Glomerular endothelial cell (primary cell): ENCODE data around the gene MSL3. TPM values are rescaled to one million over a fixed set of nuclear protein-coding genes. Genes with fewer than 3 reads are reported as not detected.

ENCODE experiments used
- DNase-seq: peaks from one replicate; pipeline ENCODE4 v3.0.0-alpha.2; 2011; ENCODE audit warnings: low read depth, low spot score; ENCODE audit errors: extremely low read depth
- total RNA-seq: library from RNA; depleted of rRNA; stranded (reverse); fragments of >200 nt; gene quantifications from 2 replicates; pipeline ENCODE4 v1.2.3, GENCODE V29; 2015

MSL3 gene
- total RNA-seq, 1 donor from 2014 or later = 32.2 TPM

DNA sequence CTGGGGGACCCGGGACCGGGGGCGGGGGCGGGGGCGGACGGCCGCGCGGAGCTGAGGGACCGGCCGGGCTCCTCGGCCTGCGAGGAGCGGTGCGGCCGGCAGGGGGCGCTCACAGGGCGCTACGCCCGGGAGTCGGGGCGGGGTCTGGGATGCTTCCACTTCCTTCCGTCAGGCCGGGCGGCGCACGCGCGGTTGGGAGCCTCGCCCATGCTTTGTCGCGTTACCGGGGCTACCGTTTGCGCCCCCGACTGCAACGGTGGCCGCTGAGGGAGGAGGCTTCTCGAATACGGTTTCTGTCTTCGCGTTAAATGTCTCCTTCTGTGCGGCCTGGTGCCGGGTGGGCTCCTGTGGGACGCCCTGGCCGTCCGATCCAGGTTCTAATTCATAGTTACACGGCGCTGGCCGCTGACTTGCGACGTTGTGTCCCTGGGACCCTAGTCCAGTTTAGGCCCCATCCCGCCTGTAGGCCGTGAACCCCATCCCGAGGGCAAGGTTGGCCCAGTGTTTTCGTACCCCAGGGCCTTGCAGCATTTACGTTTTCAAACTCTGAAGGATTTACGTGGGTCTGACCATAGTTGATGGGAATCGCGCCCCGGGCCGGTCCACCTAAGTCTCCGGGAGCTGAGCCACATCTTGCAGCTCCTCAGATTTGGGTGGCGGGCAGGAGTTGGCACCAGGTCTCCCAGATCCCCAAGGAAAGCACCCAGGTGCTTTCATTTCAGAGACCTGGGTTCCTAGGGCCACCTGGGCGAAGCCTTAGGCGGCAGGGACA lies 549 bp downstream of the MSL3 start:
- DNase-seq = no peak

DNA sequence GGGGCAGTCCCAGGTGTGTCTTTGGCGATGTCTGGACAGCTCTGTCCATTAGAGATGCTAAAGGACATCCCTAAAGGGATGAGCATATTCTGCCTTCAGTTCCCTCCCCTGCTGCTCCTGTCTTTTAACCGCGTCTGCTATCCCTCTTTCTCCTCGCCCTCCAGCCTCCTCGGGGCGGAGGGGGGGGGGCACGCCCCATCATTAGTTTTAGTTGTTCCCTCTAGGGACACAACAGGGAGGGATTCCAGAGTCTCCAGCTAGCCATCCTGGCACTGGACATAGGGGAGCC lies 1.1 kb downstream of the MSL3 start:
- no peak for DNase-seq

DNA sequence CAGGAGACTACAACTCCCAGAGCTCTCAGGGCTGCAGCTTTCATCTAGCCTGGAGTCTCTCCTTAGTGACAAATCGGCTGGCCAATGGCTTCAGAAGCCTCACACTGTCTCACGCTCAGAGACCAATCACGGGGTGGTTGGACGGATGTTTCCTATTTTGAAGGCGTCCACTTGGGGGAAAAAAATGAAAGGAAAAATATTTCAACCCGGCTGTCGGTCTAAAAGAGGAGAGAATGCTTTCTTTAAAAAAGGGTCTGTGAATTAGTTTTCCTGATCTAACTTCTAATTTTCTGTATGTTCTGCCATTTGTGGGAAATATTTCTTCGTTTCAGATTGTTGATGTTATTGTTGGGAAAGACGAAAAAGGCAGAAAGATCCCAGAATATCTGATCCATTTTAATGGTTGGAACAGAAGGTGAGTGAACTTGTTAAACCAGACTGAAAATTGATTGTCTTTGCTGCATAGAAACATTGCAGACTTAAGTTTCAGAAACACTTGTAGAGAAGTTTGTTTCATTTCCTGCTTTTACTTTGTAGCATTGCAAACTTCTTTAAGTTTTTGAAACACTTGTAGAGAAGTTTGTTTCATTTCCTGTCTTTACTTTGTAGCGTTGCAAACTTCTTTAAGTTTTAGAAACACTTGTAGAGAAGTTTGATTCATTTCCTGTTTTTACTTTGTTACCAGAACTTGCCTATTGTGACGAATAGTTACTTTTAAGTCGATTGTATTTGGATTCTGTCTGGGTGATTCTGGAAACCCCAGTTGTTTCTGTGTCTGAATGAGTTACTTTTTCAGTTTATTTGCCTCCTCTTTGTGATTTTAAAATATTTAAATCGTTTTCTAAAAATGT lies 1.6 kb downstream of the MSL3 start:
- peak; percentile 65 for DNase-seq

DNA sequence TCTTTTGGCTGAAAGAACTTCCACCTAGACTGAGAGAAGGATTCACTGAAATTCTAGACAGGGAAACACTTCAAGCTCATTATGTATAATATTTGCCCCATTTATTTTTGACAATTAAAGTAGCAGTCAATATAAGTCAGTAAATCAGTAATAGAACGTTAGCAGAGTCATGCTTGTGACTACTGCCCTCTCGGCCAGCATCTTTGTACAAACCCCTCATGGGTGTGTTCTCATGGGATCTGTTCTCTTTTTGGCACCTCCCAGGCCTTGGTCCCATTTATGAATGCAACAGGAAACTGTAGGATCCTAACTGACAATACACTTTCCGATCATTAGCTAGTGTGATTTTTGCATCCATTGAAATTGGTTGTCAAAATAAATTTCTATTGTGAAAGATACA lies 2.9 kb downstream of the MSL3 start:
- no peak for DNase-seq

DNA sequence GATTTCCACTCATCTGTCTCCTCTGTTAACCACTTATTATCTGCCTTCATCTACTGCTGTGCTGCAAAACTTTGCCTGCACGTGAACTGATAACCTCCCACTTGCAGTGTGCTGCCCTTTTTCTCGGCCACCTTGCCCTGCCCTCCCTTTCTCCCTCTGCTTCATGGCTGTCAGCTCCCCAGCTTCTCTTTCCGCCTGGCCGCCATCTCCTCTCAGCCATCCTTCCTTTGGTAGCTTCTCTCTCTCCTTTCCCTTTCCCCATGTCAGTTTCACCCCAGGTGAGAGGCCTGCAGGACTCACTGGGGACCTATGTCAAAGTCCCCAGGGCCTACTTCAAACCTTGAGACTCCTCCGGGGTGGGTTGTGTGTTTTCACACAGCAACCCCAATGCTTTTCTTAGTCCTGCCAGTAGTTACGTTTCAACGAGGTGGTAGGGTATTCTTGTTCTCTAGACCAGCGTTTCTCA lies 6.6 kb downstream of the MSL3 start:
- DNase-seq = no peak

DNA sequence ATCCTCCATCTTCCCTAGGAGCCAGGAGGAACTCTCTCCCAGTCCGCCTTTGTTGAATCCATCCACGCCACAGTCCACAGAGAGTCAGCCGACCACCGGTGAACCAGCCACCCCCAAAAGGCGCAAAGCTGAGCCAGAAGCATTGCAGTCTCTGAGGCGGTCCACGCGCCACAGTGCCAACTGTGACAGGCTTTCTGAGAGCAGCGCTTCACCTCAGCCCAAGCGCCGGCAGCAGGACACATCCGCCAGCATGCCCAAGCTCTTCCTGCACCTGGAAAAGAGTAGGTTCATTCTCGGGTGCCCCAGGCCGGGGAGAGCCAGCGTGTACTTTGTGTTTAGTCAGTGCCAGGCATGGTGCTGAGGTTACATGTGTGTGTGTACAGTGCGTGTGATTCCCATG lies 7.4 kb downstream of the MSL3 start:
- DNase-seq = no peak

DNA sequence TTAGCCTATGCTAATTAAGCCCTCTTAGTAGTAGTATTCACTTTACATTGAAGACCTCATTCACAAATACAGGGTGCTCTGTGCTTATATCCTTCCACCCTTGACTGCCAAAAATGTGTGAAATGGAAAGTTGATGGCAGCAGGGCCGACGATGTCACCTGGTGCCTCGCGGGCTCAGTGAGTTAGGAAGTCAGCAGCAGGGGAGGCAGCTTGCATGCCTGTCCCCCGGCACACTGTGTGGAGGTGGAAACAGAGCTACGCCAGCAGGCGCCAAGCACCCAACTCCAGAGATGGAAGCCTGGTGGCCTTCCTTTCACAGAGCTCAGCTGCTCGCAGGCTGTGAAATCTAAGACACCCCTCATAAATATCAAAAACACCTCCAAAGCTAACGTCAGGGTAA lies 8.4 kb downstream of the MSL3 start:
- no peak for DNase-seq

DNA sequence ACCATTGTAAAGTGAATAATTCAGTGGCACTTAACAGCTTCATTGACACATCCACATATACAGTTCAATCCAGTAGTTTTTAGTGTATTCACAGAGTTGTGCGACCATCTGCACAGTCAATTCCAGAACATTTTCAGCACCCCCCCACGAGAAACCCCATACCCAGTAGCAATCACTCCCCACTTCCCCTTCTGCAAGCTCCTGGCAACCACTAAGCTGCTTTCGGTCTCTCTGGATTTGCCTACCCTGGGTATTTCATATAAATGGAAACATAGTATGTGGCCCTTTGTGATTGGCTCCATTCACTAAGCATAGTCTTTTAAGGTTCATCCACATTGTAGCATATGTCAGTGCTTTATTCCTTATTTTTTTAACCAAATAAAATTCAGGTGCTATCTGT lies 10.0 kb downstream of the MSL3 start:
- no peak for DNase-seq

DNA sequence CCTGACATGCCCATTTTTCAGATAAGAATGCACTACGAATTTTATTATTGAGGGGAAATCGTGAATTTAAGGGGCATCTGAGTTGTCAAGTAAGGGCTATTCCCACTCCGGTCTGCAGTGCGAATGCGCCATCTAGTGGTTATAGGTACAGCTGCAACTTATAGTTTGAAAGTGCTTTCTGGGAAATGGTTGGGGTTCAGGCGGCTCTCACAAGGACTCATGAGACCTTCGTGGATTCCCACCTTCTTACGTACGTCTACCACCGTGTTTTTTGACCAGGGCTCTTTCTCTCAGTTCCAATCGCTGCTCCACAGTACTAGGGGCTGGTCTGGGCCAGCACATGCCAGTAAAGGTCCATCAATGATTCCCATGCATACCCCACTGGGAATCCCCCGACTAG lies 12.3 kb downstream of the MSL3 start:
- DNase-seq = no peak

DNA sequence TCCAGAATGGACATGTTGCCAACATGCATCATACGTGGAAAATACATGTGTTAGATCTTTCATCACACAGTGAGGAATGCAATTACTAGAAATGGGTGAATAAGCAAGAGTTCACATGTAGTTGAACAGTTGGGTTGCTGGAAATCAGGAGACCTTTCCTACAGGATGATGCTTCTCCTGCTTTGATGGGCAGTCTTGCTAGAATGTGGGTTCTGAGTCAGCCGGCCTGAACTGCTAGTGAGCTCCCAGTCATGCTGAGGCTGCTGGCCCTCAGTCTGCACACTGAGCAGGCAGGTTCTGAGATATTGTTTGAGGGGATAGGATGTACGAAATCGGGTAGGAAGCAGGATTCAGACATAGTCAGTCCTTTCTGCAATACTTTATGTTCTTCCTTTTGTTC lies 20.2 kb downstream of the MSL3 start:
- DNase-seq = no peak

DNA sequence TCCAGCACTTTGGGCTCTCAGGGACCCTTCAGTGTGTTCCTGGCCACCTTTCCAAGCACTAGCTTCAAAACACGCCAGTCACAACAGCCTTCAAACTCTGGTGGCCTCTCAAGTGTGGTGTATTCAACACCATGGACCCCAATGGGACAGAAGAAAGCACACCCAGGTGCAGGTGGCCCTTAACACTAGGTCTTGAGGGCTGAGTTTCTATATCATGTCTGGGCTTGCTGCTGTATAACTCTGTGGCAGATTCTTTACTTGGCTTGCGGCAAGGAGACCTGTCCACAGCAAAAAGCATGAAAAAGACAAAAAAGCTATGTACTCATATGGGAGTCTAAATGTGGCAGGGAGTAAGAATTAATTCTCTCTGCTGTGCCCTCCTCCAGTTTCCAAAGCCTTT lies 23.1 kb downstream of the MSL3 start:
- DNase-seq = no peak

DNA sequence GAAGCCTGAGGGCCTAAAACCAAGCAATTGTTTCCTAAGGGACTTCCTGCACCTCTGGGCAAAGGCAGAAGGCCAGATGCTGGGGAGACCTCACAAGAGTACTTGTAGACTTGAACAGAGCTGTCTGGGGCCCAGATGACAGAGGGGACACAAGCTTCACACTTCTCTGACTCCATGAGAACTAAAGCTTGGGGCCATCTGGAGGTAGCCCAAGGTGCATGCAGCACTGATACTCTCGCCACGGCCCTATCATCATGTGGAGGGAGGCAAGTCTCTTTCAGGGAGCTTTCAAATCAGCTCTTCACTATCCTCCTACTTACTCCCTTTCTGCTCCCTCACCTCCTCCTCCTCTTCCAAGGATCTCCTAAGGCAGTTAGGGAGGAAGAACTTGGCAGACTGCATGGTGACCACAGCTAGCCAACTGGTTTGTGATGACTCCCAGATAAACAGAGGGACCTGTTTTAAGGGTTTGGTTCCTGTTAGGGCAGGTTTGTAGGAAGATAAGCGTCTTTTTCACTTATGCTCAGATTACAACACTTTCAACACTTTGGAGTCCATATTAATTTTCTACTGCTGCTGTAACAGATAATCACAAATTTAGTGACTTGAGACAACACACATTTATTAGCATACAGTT lies 23.8 kb downstream of the MSL3 start:
- no peak for DNase-seq

DNA sequence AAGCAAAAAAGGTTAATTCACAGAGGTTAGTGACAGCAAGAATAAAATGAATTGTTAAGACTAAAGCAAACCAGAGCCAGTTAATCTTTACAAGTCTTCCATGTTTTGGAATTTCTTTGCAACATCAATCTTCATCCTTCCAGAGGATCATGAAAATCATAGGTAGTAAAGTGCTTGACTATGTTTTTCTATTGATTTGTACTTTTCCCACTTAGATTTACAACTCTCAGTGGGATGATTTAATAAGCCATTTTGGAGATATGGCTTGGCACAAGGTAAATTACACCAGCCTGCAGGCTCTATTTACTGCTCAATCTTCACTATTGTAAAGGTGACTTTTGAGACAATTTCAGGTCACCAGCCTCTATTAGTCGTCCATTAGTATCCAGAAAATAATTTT lies 26.5 kb downstream of the MSL3 start:
- no peak for DNase-seq

DNA sequence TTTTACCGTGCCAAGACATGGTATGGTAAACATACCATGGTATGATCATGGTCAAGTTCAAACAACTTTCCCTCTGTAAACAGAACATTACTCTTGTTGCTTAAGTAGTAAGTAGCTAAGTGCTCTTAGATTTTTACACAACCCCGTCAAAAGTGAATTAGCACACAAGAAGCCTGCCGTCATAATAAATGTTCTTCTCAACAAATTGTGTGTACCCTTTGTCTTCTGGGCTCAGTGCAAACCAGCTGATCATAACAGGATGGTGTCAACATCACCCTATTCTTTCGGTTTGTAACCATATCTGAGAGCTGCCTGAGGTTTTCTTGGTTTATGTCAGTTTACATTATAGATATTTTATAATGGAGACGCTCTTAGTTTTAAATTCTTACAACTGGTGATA lies 28.8 kb downstream of the MSL3 start:
- no peak for DNase-seq

DNA sequence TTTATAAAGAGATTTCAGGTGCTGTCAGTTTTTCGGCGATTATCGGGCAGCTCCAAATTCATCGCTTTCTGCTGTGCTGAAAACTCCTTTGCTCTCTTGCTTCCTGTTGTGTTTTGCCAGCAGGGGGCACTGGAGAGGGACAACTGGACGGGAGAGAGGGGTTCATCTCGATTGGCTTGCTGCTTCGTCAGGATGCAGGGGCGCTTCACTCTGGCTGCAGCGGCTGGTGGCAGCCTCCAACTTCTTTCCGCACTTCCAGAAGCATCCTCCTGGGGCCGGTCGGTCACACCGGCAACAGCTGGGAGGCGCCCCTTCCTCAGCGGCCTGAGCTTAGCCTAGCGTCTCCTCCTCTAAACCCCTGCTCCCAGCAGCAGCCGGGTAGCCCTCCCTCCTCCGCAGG lies 29.5 kb downstream of the MSL3 start:
- no peak for DNase-seq

DNA sequence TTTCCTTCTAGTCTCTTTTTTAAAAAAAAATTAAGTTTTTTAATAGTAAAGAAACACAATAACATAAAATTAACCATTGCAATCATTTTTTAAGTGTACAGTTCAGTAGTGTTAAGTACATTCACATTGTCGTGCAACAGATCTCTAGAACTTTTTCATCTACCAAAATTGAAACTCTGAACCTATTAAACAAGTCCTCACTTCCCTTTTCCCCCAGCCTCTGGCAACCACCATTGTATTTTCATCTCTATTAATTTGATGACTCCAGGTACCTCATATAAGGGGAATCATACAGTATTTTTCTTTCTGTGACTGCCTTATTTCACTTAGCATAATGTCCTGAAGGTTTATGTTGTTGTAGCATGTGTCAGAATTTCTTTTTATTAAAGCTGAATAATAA lies 31.8 kb downstream of the MSL3 start:
- no peak for DNase-seq

DNA sequence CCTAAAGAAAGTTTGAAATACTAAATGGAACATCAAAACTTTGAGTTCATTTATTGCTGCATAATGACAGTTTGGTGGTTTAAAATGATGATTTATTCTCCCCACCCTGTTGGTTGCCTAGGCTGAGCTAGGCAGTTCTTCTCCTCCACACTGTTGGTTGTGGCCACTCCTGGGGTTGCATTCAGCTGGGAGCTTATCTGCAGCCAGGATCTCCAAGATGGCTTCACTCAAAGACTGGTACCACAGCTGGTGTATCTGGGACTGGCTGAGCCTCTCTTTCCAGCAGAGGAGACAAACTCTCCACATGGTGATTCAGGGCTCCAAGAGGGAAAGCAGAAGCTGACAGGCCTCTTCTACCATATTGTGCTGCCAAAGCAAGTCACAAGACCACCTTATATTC lies 33.1 kb downstream of the MSL3 start:
- no peak for DNase-seq

DNA sequence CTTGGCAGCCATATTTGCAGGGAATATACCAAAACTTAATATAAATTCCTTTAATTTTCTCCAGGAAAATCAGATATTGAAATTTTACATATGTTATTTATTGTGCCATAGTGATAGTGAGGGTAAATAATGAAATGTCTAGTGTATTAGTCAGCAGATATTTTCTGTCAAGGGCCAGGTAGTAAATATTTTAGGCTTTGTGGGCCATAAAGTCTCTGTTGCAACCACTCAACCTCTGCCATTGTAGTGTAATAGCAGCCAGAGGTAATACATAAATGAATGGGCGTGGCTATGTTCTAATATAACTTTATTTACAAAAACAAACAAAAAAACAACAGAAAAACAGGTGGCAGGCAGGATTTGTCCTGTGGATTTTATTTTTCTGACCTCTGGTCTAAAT lies 33.5 kb downstream of the MSL3 start:
- DNase-seq = no peak

DNA sequence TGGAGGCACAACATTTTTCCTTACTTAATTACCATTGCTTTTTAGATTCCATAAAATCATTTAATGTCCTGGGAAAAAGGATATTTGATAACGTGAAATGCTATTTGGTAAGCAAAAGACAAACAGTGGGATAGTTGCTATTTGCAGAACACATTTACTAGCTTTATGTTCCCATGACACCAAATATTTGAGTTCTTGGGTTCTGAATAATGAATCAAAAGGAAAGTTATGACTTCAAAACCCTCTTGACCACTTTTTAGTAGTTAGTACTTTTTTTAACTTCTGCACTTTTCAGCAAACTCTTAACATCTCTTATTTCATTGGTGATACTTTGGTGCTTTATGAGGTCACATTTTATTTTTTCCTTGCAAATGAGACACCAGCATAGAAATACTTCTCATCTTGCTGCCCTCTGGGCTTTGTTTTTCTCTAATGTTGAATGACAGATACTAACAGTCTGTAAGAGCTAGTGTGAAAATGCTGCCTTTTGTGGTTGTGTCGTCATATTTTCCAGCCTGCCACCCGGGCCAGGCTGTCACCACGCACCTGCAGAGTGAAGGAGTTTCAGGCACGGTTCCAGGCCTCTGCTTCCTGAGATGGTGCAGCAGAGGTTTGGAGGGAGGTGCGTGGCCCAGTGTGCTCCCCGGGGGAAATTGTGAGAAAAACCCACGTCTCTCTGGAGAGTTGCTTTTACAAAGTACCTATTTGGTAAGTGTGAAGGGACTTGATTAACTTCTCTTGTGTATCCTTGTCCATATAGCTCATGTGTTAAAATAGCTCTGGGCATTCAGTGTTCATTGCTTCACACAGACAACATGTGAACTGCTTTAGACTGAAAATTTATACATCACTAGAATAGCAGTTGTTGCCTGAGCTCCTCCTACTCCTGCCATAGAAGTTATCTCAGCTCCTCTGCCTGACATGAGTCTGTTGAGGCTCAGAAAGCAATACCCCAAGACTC lies 34.7 kb downstream of the MSL3 start:
- no peak for DNase-seq

DNA sequence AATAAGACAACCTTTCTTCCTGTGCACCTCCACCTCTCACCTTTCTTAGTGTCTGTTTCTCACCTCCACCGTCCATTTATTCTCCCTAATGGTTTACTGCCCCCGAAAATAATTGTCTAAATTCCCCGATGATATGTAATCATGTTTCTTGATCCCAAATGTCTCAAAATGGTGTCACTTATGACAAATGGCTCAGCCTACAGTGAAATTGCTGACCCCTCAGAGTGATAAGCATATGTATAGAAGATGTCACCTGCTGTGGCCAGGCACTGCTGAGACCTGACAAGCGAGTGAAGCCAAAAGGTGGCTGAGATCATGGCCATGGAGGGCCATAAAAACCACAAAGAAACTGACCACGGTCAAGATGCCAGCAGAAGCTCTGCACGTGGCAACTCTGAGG lies 35.7 kb downstream of the MSL3 start:
- DNase-seq = no peak

DNA sequence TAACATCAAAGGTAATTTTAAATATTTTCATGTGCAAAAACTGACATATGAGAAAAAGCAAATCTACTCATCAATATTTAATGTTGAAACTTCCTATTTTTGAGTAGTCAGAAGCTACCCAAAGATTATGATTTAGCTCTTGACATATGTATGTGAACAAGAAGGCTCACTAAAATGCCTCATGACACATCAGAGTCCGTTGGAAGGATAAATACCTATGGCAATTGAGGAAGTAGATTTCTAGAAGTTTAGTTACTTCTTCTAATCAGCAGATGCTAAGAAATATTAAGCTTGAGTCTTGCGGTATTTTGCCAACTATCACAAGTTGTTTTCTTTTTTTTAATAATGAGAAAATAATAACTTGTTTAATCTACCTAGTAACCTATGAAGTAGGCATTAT lies 55.3 kb downstream of the MSL3 start:
- DNase-seq = no peak
